NAMALWA (cell line): ENCODE data around the gene DCTN3.

Source experiments
- DNase-seq: peaks from one replicate; pipeline ENCODE4 v3.0.0-alpha.2; 2015; ENCODE audit warnings: low spot score

The DCTN3 gene

GRCh38 chr9:34590381-34591247 is 29.7 kb downstream of the DCTN3 start:
- no peak for DNase-seq

- no peak for DNase-seq
Measured at GRCh38 chr9:34589636-34590380, 30.5 kb downstream of the DCTN3 start, which contains the start of gene CNTFR. Gene CNTFR, minus strand, starts transcription at chr9:34589724. Its CDS starts 20,743 bp downstream, at chr9:34568981.

GRCh38 chr9:34588671-34589635 is 31.3 kb downstream of the DCTN3 start:
- no peak for DNase-seq

GRCh38 chr9:34587271-34587670 is 33.0 kb downstream of the DCTN3 start:
- no peak for DNase-seq

GRCh38 chr9:34585946-34586669 is 34.2 kb downstream of the DCTN3 start:
- no peak for DNase-seq

- DNase-seq = no peak
Measured at GRCh38 chr9:34584970-34585369, 35.3 kb downstream of the DCTN3 start.

GRCh38 chr9:34582787-34583186 is 37.5 kb downstream of the DCTN3 start:
- DNase-seq = no peak

GRCh38 chr9:34581318-34581717 is 39.0 kb downstream of the DCTN3 start:
- DNase-seq = no peak

GRCh38 chr9:34580358-34580757 is 39.9 kb downstream of the DCTN3 start:
- DNase-seq = no peak

- no peak for DNase-seq
Measured at GRCh38 chr9:34579808-34580163, 40.5 kb downstream of the DCTN3 start.

GRCh38 chr9:34579104-34579807 is 41.0 kb downstream of the DCTN3 start:
- DNase-seq = no peak

- DNase-seq = no peak
Measured at GRCh38 chr9:34578241-34579103, 41.8 kb downstream of the DCTN3 start.

- no peak for DNase-seq
Measured at GRCh38 chr9:34577400-34578240, 42.7 kb downstream of the DCTN3 start.

- no peak for DNase-seq
Measured at GRCh38 chr9:34576597-34577399, 43.5 kb downstream of the DCTN3 start.

GRCh38 chr9:34575862-34576596 is 44.3 kb downstream of the DCTN3 start:
- DNase-seq = no peak

GRCh38 chr9:34575241-34575640 is 45.1 kb downstream of the DCTN3 start:
- no peak for DNase-seq

- DNase-seq = no peak
Measured at GRCh38 chr9:34574571-34574970, 45.7 kb downstream of the DCTN3 start.
